Mesenchymal stem cell (in vitro differentiated cells and primary cell): ENCODE measurements around the gene TARBP1.

ENCODE experiments used
- DNase-seq: peaks from one replicate; pipeline ENCODE4 v3.0.0-alpha.2; 2013
- H2AFZ ChIP-seq: one replicate; pipeline ENCODE4 v1.6.1; 2013; ENCODE audit warnings: low read depth, mild to moderate bottlenecking, control low read depth, inconsistent platforms, low read length, moderate library complexity
- H2AK5ac ChIP-seq: 2 replicates; pipeline ENCODE4 v1.6.1; 2013; ENCODE audit warnings: low read length, moderate library complexity, mild to moderate bottlenecking, inconsistent platforms; ENCODE audit not compliant: severe bottlenecking
- H2BK120ac ChIP-seq: one replicate; pipeline ENCODE4 v1.6.1; 2013; ENCODE audit warnings: low read depth, mild to moderate bottlenecking, inconsistent platforms, low read length, moderate library complexity
- H2BK12ac ChIP-seq, 2 experiments: one replicate each; pipeline ENCODE4 v1.6.1; 2013; ENCODE audit warnings: inconsistent platforms in 2 of 2, low read length in 2 of 2, mild to moderate bottlenecking in 2 of 2, moderate library complexity in 2 of 2, control low read depth in 1 of 2
- H2BK15ac ChIP-seq: one replicate; pipeline ENCODE4 v1.6.1; 2013; ENCODE audit warnings: mild to moderate bottlenecking, low read depth, inconsistent platforms; ENCODE audit not compliant: poor library complexity, severe bottlenecking
- H2BK5ac ChIP-seq: 2 replicates; pipeline ENCODE4 v1.6.1; 2013; ENCODE audit warnings: low read depth, mild to moderate bottlenecking, low read length, control low read depth, inconsistent platforms; ENCODE audit not compliant: poor library complexity, severe bottlenecking
- H3K14ac ChIP-seq, 2 experiments: one replicate each; pipeline ENCODE4 v1.6.1; 2013; ENCODE audit warnings: inconsistent platforms in 2 of 2, low read length in 2 of 2, control low read depth in 1 of 2, mild to moderate bottlenecking in 1 of 2, moderate library complexity in 1 of 2
- H3K18ac ChIP-seq, 2 experiments: one replicate each; pipeline ENCODE4 v1.6.1; 2013; ENCODE audit warnings: inconsistent platforms in 2 of 2, low read length in 2 of 2, control low read depth in 1 of 2, low read depth in 1 of 2, mild to moderate bottlenecking in 1 of 2
- H3K23ac ChIP-seq, 2 experiments: one replicate each; pipeline ENCODE4 v1.6.1; 2013; ENCODE audit warnings: inconsistent platforms in 2 of 2, low read length in 2 of 2, mild to moderate bottlenecking in 2 of 2, moderate library complexity in 2 of 2, control low read depth in 1 of 2
- H3K27ac ChIP-seq: 2 replicates; pipeline ENCODE4 v1.5.1; 2013; ENCODE audit warnings: mild to moderate bottlenecking, moderate library complexity, low read length, control low read depth, inconsistent platforms; ENCODE audit not compliant: poor library complexity, severe bottlenecking
- H3K27me3 ChIP-seq, 2 experiments: 2 replicates each; pipeline versions ENCODE4 v1.6.1 to v1.7.0; 2013; ENCODE audit warnings: low read length in 2 of 2, mild to moderate bottlenecking in 2 of 2, moderate library complexity in 2 of 2, control low read depth in 1 of 2, inconsistent platforms in 1 of 2; ENCODE audit not compliant: control insufficient read depth in 1 of 2, insufficient read depth in 1 of 2
- H3K36me3 ChIP-seq, 2 experiments: 2 replicates each; pipeline versions ENCODE4 v1.6.1 to v1.7.0; 2013; ENCODE audit warnings: low read length in 2 of 2, control low read depth in 1 of 2, inconsistent platforms in 1 of 2, low read depth in 1 of 2, mild to moderate bottlenecking in 1 of 2; ENCODE audit not compliant: insufficient read depth in 2 of 2, control insufficient read depth in 1 of 2
- H3K4ac ChIP-seq, 2 experiments: one replicate each; pipeline ENCODE4 v1.6.1; 2013; ENCODE audit warnings: inconsistent platforms in 2 of 2, low read length in 2 of 2, mild to moderate bottlenecking in 2 of 2, moderate library complexity in 2 of 2, control low read depth in 1 of 2, low read depth in 1 of 2
- H3K4me1 ChIP-seq: 2 replicates; pipeline ENCODE4 v1.6.1; 2013; ENCODE audit warnings: low read depth, low read length, control low read depth; ENCODE audit not compliant: control insufficient read depth, insufficient read depth
- H3K4me2 ChIP-seq: 2 replicates; pipeline ENCODE4 v1.6.1; 2013; ENCODE audit warnings: low read length, mild to moderate bottlenecking, inconsistent platforms; ENCODE audit not compliant: poor library complexity, severe bottlenecking
- H3K4me3 ChIP-seq, 2 experiments: 2 replicates each; pipeline versions ENCODE4 v1.5.1 to v1.7.0; 2013; ENCODE audit warnings: low read length in 2 of 2, mild to moderate bottlenecking in 2 of 2, control low read depth in 1 of 2, low read depth in 1 of 2; ENCODE audit not compliant: insufficient read depth in 1 of 2
- H3K79me1 ChIP-seq: replicated peaks from 2 replicates; pipeline ENCODE4 v1.6.1; 2013; ENCODE audit warnings: mild to moderate bottlenecking, control low read depth, low read length, inconsistent platforms; ENCODE audit not compliant: poor library complexity, severe bottlenecking
- H3K9ac ChIP-seq: 2 replicates; pipeline ENCODE4 v1.7.0; 2013; ENCODE audit warnings: mild to moderate bottlenecking, low read length, moderate library complexity
- H3K9me3 ChIP-seq: 2 replicates; pipeline ENCODE4 v1.7.0; 2013; ENCODE audit warnings: mild to moderate bottlenecking, low read length; ENCODE audit not compliant: control insufficient read depth
- H4K8ac ChIP-seq: one replicate; pipeline ENCODE4 v1.6.1; 2013; ENCODE audit warnings: inconsistent platforms, mild to moderate bottlenecking, low read length, moderate library complexity
- H4K91ac ChIP-seq: one replicate; pipeline ENCODE4 v1.6.1; 2013; ENCODE audit warnings: mild to moderate bottlenecking, low read length, inconsistent platforms
- WGBS: methylation state at CpG from one replicate; pipeline ENCODE4 v1.1.7; 2013; ENCODE audit warnings: mixed read lengths; 5-methylcytosine and 5-hydroxymethylcytosine counted together

Gene TARBP1

DNA sequence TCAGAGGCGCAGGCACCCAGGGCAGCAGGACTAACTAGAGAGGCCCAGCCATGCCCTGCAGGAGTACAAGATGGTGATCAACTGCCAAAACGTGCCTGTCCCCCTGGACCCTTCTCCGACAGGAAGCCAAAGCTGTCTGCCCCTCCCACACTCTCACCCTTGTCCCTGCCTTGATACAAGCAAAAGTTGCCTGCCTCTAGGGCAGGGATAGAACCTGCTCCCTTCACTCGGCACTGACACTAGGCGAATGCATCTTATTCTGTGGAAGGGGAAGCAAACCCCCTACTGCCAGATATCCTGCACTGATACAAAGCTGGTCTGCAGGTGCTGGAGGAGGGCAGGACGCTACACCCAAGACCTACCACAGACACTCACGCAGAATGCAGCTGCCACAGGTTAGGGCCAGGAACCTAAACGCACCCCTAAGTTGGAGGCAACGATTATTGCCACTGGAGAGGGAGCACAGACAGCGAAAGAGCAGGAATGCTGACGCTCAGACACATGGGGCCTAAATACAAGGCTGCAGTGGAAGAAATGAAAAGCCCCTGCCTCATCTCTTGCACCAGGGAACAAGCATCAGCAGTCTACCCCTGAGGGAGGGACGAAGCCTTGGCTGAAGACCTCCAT is 3.7 kb downstream of the TARBP1 start:
- DNase-seq = no peak
- Histone ChIP-seq H3K9me3 (no peaks in the 10 kb centered on the region), H3K4me1 (peaks cover 2% of the 10 kb centered on the region), H3K4me3 (no peak overlapping the region), H4K8ac (peak overlapping the region; percentile 4), H3K4me2 (no peak overlapping the region), H3K18ac (peak overlapping the region; percentile 2 to 22), H3K36me3 (peaks cover 0 to 7% of the 10 kb centered on the region in 2 experiments), H2BK5ac (no peak overlapping the region), H3K9ac (no peak overlapping the region), H3K27me3 (no peaks in the 10 kb centered on the region), H3K23ac (no peak overlapping the region), H2BK120ac (no peak overlapping the region), H3K4ac (no peak overlapping the region), H2AFZ (no peak overlapping the region), H2BK15ac (no peak overlapping the region), H3K14ac (no peak overlapping the region), H2AK5ac (no peak overlapping the region), H2BK12ac (peak overlapping the region; percentile 1 to 22), H3K79me1 (peaks cover 20% of the 10 kb centered on the region), H3K27ac (no peak overlapping the region), H4K91ac (no peak overlapping the region)
- 71% methylated on average over 12 of the region's 12 CpGs for WGBS

GRCh38 chr1:234474375-234474774 is 4.6 kb downstream of the TARBP1 start:
- no peak overlapping the region for H2BK5ac ChIP-seq
- WGBS = 86% methylated on average over 1 of the region's 2 CpGs

DNA sequence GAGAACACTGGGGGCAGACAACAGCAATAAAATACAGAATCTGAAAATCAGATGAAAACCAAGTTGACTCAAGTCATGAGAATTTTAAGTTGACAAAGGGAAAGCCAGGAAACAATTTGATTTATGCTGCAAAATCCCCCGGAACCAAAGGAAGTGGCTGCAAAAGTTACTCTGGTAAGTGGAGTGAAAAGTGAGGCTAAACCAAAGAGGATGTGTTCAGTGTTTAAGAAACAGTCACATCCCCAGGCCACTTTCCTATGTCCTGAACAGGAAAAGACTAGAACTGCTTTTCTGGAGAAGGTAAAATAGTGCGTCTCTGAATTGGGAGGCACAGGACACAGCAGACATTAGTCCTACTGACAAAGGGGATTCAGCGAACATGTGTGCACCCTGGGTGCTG is 5.9 kb downstream of the TARBP1 start:
- peak; percentile 66 for DNase-seq

More at GRCh38 chr1:234474375-234474774, 4.6 kb downstream of the TARBP1 start:
- no peak overlapping the region for H2BK120ac ChIP-seq
- peaks cover 2 to 7% of the 10 kb centered on the region in 2 experiments for H3K36me3 ChIP-seq
- no peak overlapping the region for H2BK12ac ChIP-seq
- H3K27me3 ChIP-seq = no peaks in the 10 kb centered on the region
- H2AK5ac ChIP-seq = no peak overlapping the region
- H3K4ac ChIP-seq = no peak overlapping the region
- no peak overlapping the region for H2BK15ac ChIP-seq
- H3K23ac ChIP-seq = no peak overlapping the region
- H3K4me3 ChIP-seq = no peak overlapping the region
- H3K14ac ChIP-seq = no peak overlapping the region
- no peak for DNase-seq
- H3K9ac ChIP-seq = no peak overlapping the region
- H3K4me1 ChIP-seq = peaks cover 2% of the 10 kb centered on the region
- H2AFZ ChIP-seq = no peak overlapping the region
- H3K18ac ChIP-seq = no peak overlapping the region
- no peak overlapping the region for H4K8ac ChIP-seq
- no peak overlapping the region for H4K91ac ChIP-seq
- H3K9me3 ChIP-seq = no peaks in the 10 kb centered on the region
- no peak overlapping the region for H3K4me2 ChIP-seq
- H3K27ac ChIP-seq = no peak overlapping the region
- peaks cover 20% of the 10 kb centered on the region for H3K79me1 ChIP-seq

GRCh38 chr1:234469376-234469775 is 9.6 kb downstream of the TARBP1 start:
- H3K23ac ChIP-seq = no peak overlapping the region
- no peak overlapping the region for H2BK5ac ChIP-seq
- no peak overlapping the region for H3K18ac ChIP-seq
- no peak overlapping the region for H2BK15ac ChIP-seq
- H3K9me3 ChIP-seq = no peaks in the 10 kb centered on the region
- no peak overlapping the region for H4K91ac ChIP-seq
- no peak overlapping the region for H2AFZ ChIP-seq
- no peak overlapping the region for H2BK12ac ChIP-seq
- H3K36me3 ChIP-seq = peaks cover 0 to 26% of the 10 kb centered on the region in 2 experiments
- no peaks in the 10 kb centered on the region for H3K27me3 ChIP-seq
- H3K4ac ChIP-seq = no peak overlapping the region
- no peaks in the 10 kb centered on the region for H3K4me1 ChIP-seq
- no peak overlapping the region for H2AK5ac ChIP-seq
- H3K9ac ChIP-seq = no peak overlapping the region
- H3K4me2 ChIP-seq = no peak overlapping the region
- DNase-seq = no peak
- H3K27ac ChIP-seq = no peak overlapping the region
- no peak overlapping the region for H3K14ac ChIP-seq
- H3K79me1 ChIP-seq = peaks cover 7% of the 10 kb centered on the region
- H2BK120ac ChIP-seq = no peak overlapping the region
- H3K4me3 ChIP-seq = no peak overlapping the region
- no peak overlapping the region for H4K8ac ChIP-seq

More for the DNA sequence above, 5.9 kb downstream of the TARBP1 start:
- no peak overlapping the region for H2AFZ ChIP-seq
- peak overlapping the region; percentile 14 to 84 for H3K18ac ChIP-seq
- no peak overlapping the region for H3K4me3 ChIP-seq
- no peak overlapping the region for H3K27ac ChIP-seq
- no peaks in the 10 kb centered on the region for H3K9me3 ChIP-seq
- no peak overlapping the region for H2BK15ac ChIP-seq
- peaks cover 20% of the 10 kb centered on the region for H3K79me1 ChIP-seq
- H3K4me1 ChIP-seq = peaks cover 2% of the 10 kb centered on the region
- peak overlapping the region in 1 of 2 experiments; percentile 70 for H3K4ac ChIP-seq
- H3K23ac ChIP-seq = no peak overlapping the region
- H2BK120ac ChIP-seq = no peak overlapping the region
- H3K27me3 ChIP-seq = no peaks in the 10 kb centered on the region
- H2BK12ac ChIP-seq = peak overlapping the region in 1 of 2 experiments; percentile 86
- no peak overlapping the region for H2AK5ac ChIP-seq
- H4K8ac ChIP-seq = peak overlapping the region; percentile 95
- H3K9ac ChIP-seq = no peak overlapping the region
- H3K14ac ChIP-seq = no peak overlapping the region
- no peak overlapping the region for H2BK5ac ChIP-seq
- H4K91ac ChIP-seq = no peak overlapping the region
- H3K4me2 ChIP-seq = no peak overlapping the region
- H3K36me3 ChIP-seq = peaks cover 2 to 4% of the 10 kb centered on the region in 2 experiments
- 30% methylated on average over 3 of the region's 3 CpGs for WGBS
